Esophagus muscularis mucosa (tissue), 4 donors: ENCODE results near the gene SORCS2.

ENCODE experiments used
- CTCF ChIP-seq, 3 experiments: fragments of 200-600 bp in 2 of 3; fragments of 450-650 bp in 1 of 3; sonication (generic) in 2 of 3; IDR thresholded peaks; one replicate each; pipeline ENCODE4 v1.5.1; 2017 to 2019; ENCODE audit warnings: antibody characterized with exemption in 3 of 3, mild to moderate bottlenecking in 2 of 3, moderate library complexity in 1 of 3
- EP300 ChIP-seq: sonication (generic); formaldehyde crosslinking; IDR thresholded peaks from one replicate; pipeline ENCODE4 v1.6.1; 2017; ENCODE audit warnings: antibody characterized with exemption
- POLR2A ChIP-seq: fragments of 450-650 bp; IDR thresholded peaks from one replicate; pipeline ENCODE4 v1.6.1; 2017; ENCODE audit warnings: antibody characterized with exemption, moderate library complexity, mild to moderate bottlenecking, low read depth
- POLR2AphosphoS5 ChIP-seq, 2 donors: sonication (generic); formaldehyde crosslinking; IDR thresholded peaks; one replicate each; pipeline ENCODE4 v1.6.1; 2017; ENCODE audit warnings: antibody characterized with exemption in 2 of 2

- TF ChIP-seq CTCF (IDR thresholded peaks at IDR 0.05) (no peak), POLR2A (no peak), EP300 (no peak), POLR2AphosphoS5 (IDR thresholded peaks at IDR 0.05) (no peak)
Observed at GRCh38 chr4:7513671-7514070, 321.3 kb downstream of the SORCS2 start.
